BJ (cell line): Measurements from ENCODE around the gene RPLP1. TPM values are rescaled to one million over a fixed set of nuclear protein-coding genes. Genes with fewer than 3 reads are reported as not detected.

Experiments
- CTCF ChIA-PET: fragments of 350-600 bp; formaldehyde crosslinking; extraction: SDS; loops from one replicate; lab custom pipeline; 2021; ENCODE audit warnings: antibody characterized with exemption, inconsistent platforms; lab: Yijun Ruan, JAX
- POLR2A ChIA-PET: fragments of 300-600 bp; sonication (Branson Sonifier 250); formaldehyde crosslinking; extraction: SDS; loops from one replicate; lab custom pipeline; 2021; ENCODE audit warnings: antibody characterized with exemption; lab: Charles Lee
- DNase-seq: peaks from one replicate; pipeline ENCODE4 v3.0.0-alpha.2; 2011; ENCODE audit warnings: low read depth
- H3K27me3 ChIP-seq: 2 replicates; pipeline ENCODE4 v1.6.0; 2011; ENCODE audit warnings: low read length; ENCODE audit not compliant: control insufficient read depth, insufficient read depth
- H3K36me3 ChIP-seq: 2 replicates; pipeline ENCODE4 v1.5.1; 2011; ENCODE audit warnings: low read length; ENCODE audit not compliant: control insufficient read depth, insufficient read depth
- H3K4me3 ChIP-seq: 2 replicates; pipeline ENCODE4 v1.5.1; 2011; ENCODE audit warnings: low read depth, mild to moderate bottlenecking, control low read depth, low read length
- CTCF ChIP-seq: IDR thresholded peaks from 2 replicates; pipeline ENCODE4 v1.5.1; 2011; ENCODE audit warnings: low read depth, mild to moderate bottlenecking, control low read depth, inconsistent platforms, low read length, moderate library complexity; ENCODE audit not compliant: insufficient read depth
- polyA plus RNA-seq: library from polyadenylated mRNA; depleted of rRNA; stranded (reverse); fragments of >200 nt; gene quantifications from 2 replicates; pipeline ENCODE4 v1.2.3, GENCODE V29; 2011

RPLP1 gene
- polyA plus RNA-seq, 1 experiment, result 1,191 TPM

GRCh38 chr15:69413822-69414700 lies 38.6 kb upstream of the RPLP1 start, which contains the start of gene KIF23:
Gene KIF23, plus strand, starts transcription at chr15:69414349. Its CDS starts 117 bp downstream, at chr15:69414466.
- no peak for TF ChIP-seq CTCF
- Histone ChIP-seq H3K36me3 (no peaks in the 10 kb centered on the region; the same call in none of the 2 replicates), H3K27me3 (no peaks in the 10 kb centered on the region), H3K4me3 (peak within 1 kb of the TSS; percentile 72)
- CTCF ChIA-PET, result interaction anchor here (0.6 to 2.5 kb wide), 4 partner anchors 19 to 49 kb away, joined by 3 to 8 read pairs (median 4); no protein-coding TSS in a partner anchor
- POLR2A ChIA-PET, result interaction anchor here (0.8 to 1.4 kb wide), 3 partner anchors 10 to 39 kb away, joined by 3 to 13 read pairs (median 6); partner anchors contain the start of gene RPLP1
- DNase-seq, result peak; percentile 78

- CTCF ChIA-PET, result interaction anchor here (0.6 to 1.3 kb wide), 3 partner anchors 20 to 54 kb away, joined by 4 to 5 read pairs (median 5); no protein-coding TSS in a partner anchor
- POLR2A ChIA-PET, result interaction anchor here (0.6 to 1.4 kb wide), 5 partner anchors 11 to 48 kb away, joined by 3 to 13 read pairs (median 6); partner anchors contain the start of gene RPLP1
- no peak for TF ChIP-seq CTCF
- Histone ChIP-seq H3K27me3 (no peaks in the 10 kb centered on the region), H3K36me3 (no peaks in the 10 kb centered on the region), H3K4me3 (peak overlapping the region; percentile 72)
- DNase-seq, result peak; percentile 71
These were observed 37.9 kb upstream of the RPLP1 start for GRCh38 chr15:69414701-69415167.

GRCh38 chr15:69415381-69415780 lies 37.2 kb upstream of the RPLP1 start:
- H3K36me3 ChIP-seq, result no peaks in the 10 kb centered on the region
- ChIA-PET POLR2A (interaction anchor here (0.6 to 1.4 kb wide), 3 partner anchors 25 to 48 kb away, joined by 3 to 13 read pairs (median 6); partner anchors contain the start of gene RPLP1), CTCF (interaction anchor here (0.6 to 1.0 kb wide), 3 partner anchors 47 to 179 kb away, joined by 3 to 5 read pairs (median 4); no protein-coding TSS in a partner anchor)
- no peak for TF ChIP-seq CTCF
- peak overlapping the region; percentile 72 for H3K4me3 ChIP-seq
- no peaks in the 10 kb centered on the region for H3K27me3 ChIP-seq
- no peak for DNase-seq

GRCh38 chr15:69417581-69417980 lies 35.0 kb upstream of the RPLP1 start:
- no peak for TF ChIP-seq CTCF
- no peaks in the 10 kb centered on the region for H3K27me3 ChIP-seq
- no peak overlapping the region for H3K4me3 ChIP-seq
- peak; percentile 49 for DNase-seq
- CTCF ChIA-PET, result interaction anchor here (1.4 to 3.0 kb wide), 3 partner anchors 23 to 45 kb away, joined by 4 to 11 read pairs (median 8); partner anchors contain the start of gene RPLP1
- POLR2A ChIA-PET, result no interaction called here
- H3K36me3 ChIP-seq, result no peaks in the 10 kb centered on the region

- Histone ChIP-seq H3K36me3 (no peaks in the 10 kb centered on the region), H3K4me3 (no peak overlapping the region), H3K27me3 (no peaks in the 10 kb centered on the region)
- POLR2A ChIA-PET, result no interaction called here
- TF ChIP-seq CTCF, result no peak
- CTCF ChIA-PET, result no interaction called here
- no peak for DNase-seq
These were observed 31.1 kb upstream of the RPLP1 start for GRCh38 chr15:69421498-69421897.
